ENCODE results near the gene EIF2AK2.

The EIF2AK2 gene

DNA sequence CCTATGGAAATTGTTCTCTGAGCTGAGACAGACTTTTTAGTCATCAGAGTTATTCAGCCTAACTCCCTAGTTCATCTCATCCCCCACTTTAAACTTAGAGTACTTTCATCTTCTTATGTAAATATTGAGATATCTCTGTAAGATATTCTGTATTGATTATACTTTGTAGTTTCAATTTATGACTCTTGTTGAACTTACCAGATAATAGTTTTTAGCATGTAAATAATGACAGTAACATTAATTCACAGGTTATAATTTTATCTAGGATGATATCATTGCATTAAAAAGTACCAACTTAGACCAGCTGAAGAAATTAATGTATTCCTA, 14.8 kb upstream of the EIF2AK2 start:
- DNase-seq (ENCODE audit: low read depth in 2 of 2), result no peak

DNA sequence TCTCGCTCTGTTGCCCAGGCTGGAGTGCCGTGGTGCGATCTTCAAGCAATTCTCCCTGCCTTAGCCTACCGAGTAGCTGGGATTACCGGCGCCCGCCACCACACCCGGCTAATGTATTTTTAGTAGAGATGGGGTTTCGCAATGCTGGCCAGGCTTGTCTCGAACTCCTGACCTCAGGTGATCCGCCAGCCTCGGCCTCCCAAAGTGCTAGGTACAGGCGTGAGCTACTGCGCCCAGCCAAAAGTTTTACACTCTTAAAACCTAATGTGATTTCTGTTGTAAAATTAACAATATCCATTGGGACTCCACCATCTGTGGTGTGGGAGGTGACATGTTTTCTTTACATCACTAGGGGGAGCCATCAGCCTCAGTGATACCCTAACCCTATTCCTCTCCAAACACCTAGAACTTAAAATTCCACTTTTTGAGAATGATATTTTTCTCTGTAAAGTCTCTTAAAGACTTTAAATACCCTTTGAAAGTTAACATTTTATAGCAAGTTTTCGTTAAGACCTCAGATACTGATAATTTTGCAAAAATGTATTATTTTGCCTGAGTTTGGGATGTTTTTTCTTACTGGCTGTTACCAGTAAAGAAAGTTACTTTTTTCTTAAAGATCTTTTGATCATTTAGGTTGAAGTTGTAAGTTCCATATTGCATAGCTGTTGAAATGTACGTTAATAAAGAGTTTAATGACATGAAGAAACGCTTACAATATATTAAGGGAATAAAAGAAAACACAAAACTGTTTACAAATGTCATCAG, 11.6 kb upstream of the EIF2AK2 start:
- no peak for DNase-seq (ENCODE audit: low read depth in 2 of 2)

DNA sequence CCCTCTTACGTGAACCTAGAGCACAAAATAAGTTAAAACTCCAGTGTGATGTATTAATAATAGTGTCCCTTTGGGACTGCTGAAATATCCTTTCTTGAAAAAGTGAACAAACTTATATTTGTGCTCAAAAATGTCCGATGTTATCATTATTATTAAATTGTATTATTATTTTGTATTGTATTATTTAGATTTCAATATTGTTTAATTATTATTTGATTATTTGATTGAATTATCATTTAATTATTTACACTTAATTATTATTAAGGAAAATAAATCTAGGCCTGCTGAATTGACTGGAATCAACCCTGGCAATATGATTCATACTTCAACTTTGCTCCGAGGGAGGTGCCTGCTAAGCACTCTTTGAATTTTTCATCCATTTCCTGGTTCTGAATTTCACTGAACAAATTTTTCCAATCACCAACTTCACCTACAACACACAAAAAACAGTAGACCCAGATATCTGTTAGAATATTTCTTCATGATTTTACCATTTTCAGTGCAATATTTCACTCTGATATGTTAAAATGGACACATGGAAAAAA, 10.9 kb upstream of the EIF2AK2 start:
- DNase-seq (ENCODE audit: low read depth in 2 of 2), result no peak

DNA sequence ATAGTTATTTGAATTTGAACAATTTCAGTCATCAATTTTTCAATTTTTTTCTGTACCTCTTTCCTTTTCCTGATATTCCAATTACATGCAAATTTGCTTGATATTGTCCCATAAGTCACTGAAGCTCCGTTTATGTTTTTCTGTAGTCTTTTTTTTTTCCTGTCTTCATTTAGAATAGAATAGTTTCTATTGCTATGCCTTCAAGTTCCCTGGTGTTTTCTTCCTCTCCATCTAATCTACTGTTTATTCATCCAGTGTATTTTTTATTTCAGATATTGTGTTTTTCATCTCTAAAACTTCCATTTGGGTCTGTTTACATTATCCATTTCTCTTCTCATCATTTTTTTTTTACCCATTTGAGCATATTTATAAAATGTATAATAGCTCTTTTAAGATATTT, 8.0 kb upstream of the EIF2AK2 start:
- no peak for DNase-seq (ENCODE audit: low read depth in 2 of 2)

DNA sequence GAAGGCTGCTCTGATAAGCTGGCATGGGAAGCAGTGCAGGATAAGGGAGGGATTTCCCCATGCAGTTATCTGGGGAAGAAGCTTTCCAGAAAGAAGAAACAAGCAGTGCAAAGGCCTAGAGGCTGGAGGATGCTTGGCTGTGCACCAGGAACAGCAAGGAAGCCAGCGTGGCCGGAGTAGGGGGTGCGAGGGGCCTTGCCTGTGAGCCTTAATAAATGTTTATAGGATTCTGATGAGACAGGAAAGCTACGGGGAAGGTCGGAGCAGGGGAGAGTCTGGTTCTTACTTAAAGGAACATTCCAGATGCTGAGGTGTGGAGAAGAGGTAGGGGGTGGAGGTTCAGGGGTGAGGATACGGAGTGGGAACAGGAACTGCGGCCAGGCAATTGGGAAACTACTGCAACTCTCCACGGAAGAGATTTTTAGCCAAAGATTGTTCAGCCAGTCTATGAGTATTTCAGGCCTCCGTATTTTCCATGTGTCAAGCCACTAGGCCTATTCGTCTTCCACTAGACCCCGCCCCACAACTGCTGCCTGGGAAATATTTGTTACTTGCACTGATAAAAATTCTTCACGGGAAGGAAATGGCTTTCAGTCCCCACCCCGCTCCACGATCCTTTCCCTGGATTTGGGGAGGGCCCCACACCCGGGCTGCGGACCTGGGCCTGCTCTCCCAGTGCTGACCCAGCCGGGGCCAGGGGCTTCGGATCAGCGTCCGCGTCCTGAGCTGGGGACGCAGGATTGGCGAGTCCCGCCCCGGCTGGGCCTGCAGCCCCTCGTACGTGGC, 516 bp downstream of the EIF2AK2 start:
- peak in 1 of 2 donors; percentile 22 for DNase-seq (ENCODE audit: low read depth in 2 of 2)

DNA sequence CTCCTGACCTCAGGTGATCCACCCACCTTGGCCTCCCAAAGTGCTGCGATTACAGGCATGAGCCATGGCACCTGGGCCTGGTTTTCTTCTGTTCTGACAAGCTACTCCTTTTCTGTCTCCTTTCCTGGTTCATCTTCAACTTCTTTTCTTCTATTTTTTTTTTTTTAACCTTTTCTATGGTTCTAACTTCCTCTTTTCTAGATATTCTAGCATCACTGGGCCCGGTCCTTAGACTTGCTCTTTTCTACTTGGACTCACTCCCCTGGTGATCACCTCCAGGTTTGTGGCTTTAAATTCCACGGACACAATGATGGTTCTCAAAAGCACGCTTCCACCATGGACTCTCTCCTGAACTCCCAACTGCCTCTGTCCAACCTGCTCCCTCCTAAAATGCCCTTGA, 2.0 kb downstream of the EIF2AK2 start:
- DNase-seq (ENCODE audit: low read depth in 2 of 2), result no peak

DNA sequence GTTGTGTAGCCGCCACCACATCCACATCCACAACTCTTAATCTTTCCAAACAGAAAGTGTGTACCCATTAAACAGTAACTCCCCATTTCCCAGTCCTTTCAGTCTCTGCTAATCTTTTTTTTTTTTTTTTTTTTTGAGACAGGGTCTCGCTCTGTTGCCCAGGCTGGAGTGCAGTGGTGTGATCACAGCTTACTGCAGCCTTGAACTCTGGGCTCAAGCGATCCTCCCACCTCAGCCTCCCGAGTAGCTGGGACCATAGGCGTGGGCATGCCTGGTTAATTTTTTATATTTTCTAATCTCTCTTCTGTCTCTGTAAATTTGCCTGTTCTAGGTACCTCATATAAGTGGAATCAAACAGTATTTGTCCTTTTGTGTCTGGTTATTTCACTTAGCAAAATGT, 3.6 kb downstream of the EIF2AK2 start:
- DNase-seq (ENCODE audit: low read depth in 2 of 2), result no peak

DNA sequence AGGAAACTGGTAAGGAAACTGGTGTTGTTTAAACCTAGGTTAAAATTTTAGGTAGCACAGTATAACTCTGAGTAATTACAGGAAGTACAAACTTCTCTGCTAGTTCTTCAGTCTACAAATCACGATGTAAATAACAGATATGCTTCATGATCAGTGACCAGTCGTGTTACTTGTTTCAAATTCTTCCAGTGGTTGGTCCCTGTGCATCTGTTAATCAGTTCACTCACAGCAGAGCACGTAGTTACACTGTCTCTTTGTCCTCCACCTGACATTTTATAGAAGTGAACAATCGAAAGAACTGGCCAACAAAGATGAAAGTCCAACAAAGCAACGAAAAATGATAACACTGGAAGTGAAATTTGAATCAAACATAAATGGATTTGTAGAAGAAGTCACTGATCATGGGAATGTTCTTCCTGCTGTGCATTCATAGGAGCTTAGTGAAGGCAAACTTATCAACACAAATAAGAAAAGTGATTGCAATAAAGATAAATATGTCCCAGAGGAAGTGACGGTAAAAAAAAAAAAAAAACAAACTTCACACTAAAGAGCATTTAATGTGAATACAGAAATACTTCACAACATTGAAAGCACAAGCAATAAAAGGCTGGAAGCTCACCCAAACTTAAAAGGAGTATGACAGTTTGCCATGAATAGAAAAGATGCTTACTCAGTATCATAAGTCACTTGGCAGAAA, 7.0 kb downstream of the EIF2AK2 start:
- no peak for DNase-seq (ENCODE audit: low read depth in 2 of 2)

DNA sequence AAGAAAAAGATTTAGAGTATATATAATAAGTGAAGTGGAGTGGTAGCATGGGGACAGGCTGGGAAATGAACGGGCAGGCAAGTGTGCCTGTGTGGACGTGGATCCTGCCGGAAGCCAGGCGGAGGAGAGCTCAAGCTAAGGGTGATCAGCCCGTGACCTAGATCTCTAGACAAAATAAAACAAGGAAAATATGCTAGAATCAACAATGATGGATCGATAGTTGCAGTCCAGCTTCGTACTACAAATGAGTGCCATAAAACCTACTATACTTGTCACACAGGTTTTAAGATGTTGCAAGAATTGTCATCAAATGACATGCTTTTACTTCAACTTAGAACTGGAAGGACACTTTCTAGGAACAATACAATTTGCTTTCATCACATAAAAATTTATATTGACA, 8.5 kb downstream of the EIF2AK2 start:
- DNase-seq (ENCODE audit: low read depth in 2 of 2), result no peak

DNA sequence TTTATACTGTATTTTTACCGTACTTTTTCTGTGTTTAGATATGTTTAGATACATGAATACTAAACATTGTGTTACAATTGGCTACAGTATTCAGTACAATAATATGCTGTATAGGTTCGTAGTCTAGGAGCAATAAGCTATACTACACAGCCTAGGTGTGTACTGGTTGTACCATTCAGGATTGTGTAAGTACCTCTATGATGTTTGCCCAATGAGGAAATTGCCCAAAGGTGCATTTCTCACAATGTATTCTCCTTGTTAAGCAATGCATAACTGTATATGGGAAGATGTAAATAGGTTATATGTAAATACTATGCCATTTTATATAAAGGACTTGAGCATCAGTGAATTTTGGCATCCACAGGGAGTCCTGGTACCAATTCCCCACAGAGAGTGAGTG, 10.7 kb downstream of the EIF2AK2 start:
- no peak for DNase-seq (ENCODE audit: low read depth in 2 of 2)

DNA sequence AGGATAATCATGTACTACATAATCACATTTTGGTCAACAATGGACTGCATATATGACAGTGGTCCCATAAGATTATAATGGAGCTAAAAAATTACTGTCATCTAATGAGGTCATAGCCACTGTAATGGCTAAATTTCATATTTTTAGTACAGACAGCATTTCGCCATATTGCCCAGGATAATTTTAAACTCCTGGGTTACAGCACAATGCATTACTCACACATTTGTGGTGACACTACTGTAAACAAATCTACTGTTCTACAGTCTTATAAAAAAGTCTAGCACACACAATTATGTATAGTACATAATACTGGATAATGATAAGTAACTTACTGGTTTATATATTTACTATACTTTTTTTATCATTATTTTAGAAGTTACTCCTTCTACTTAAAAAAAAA, 12.8 kb downstream of the EIF2AK2 start:
- DNase-seq (ENCODE audit: low read depth in 2 of 2), result no peak

DNA sequence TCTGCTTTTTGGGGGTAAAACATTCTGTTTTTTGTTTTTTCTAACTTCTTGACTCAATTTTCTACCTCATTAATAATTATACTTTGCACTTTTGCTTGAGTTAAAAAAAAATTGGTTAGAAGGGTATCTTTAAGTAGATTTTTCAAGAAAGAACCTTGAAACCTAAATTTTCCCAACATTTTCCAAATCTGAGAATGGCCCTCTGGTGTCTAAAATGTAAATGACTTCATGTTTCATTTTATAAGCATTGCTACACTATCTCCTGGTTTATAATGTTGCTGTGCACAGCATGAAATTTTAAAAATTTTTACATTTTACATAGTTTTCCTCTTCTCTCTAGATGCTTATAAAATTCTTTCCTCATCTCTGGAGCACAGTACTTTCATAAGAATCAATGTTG, 14.2 kb downstream of the EIF2AK2 start:
- DNase-seq (ENCODE audit: low read depth in 2 of 2), result no peak

DNA sequence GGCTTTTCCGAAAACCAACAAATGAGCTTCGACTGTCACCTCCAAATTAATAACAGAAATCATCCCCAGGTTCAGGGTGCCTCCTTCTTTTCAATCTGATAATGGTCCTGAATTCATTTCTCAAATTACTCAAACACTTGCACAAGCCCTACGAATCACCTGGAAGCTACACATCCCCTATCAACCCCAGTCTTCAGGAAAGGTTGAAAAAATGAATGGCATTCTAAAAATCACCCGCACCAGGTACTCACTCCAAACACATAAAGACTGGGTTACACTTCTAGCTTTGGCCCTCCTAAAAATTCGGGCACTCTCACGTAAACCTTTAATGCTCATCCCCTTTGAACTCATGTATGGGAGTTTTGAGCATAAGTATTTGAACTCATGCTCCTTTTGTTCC, 23.9 kb downstream of the EIF2AK2 start:
- DNase-seq (ENCODE audit: low read depth in 2 of 2), result no peak

DNA sequence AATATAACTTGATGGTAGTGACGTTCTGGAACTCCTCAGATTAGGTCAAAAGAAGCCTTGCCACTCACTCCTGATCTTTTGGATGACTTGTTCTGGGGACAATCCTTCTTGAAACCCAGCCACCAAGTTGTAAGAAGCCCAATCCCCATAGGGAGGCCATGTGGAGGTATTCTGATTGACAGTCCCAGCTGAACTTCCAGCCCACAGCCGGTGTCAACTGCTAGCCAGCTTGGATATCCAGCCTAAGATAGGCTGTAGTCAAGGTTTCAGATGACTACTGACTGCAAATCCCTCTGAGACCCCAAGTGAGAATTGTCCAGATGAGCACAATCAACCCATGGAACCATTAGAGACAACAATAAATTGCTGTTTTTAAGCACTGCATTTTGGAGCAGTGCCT, 31.4 kb downstream of the EIF2AK2 start:
- no peak for DNase-seq (ENCODE audit: low read depth in 2 of 2)

DNA sequence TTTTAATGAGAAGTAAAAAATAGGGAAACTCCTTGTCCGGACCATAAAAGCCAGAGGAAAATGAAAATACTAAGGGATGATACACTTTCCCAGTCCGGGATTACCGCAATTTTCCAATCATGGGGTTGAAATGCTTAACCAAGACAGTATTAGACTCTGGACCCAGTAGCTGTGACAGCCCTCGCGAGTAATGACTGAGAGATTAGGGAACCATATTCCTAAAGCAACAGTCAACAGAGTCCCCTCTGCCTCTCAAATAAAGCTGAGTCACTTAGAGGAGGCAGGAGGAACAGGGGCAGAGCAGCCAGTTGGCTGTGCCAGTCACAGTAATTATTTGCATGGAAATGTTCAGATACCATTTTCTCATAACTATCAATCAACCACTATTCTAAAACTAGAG, 37.6 kb downstream of the EIF2AK2 start:
- DNase-seq (ENCODE audit: low read depth in 2 of 2), result no peak

DNA sequence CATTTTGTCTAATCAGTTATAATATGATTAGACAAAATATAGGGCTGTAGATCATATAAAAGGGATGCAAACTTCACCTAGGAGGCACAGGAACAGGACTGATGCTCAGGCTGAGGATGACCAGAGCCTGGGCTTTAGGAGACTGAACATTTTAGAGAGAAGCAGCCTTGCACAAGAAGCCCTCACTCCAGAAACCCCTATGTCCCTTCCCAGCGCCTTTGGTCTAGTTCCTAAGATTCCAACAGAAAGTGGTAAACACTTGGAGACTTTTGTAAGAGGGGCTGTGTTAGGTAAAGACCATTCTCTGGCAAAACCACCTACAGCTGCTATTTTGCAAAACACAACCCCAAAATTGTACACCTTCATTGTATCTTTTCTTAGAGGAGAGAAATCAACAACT, 39.2 kb downstream of the EIF2AK2 start:
- DNase-seq (ENCODE audit: low read depth in 2 of 2), result no peak

DNA sequence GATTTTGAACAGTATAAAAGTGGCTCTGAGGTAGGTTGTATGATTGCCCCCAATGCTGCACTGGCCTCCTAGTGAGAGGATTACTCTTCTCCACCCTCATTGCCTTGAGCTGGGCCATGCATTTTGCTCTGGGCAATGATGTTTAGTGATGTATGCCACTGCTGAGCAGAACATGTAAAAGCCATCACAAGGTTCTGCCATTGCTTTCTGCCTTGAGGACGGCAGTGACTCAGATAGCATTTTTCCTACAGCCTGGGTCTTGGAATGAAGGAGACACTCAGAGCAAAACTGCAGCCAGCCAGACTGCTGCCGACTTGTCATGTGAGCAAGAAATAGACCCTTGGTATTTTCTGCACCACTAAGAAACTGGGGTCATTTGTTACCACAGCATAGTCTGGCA, 44.8 kb downstream of the EIF2AK2 start:
- no peak for DNase-seq (ENCODE audit: low read depth in 2 of 2)

DNA sequence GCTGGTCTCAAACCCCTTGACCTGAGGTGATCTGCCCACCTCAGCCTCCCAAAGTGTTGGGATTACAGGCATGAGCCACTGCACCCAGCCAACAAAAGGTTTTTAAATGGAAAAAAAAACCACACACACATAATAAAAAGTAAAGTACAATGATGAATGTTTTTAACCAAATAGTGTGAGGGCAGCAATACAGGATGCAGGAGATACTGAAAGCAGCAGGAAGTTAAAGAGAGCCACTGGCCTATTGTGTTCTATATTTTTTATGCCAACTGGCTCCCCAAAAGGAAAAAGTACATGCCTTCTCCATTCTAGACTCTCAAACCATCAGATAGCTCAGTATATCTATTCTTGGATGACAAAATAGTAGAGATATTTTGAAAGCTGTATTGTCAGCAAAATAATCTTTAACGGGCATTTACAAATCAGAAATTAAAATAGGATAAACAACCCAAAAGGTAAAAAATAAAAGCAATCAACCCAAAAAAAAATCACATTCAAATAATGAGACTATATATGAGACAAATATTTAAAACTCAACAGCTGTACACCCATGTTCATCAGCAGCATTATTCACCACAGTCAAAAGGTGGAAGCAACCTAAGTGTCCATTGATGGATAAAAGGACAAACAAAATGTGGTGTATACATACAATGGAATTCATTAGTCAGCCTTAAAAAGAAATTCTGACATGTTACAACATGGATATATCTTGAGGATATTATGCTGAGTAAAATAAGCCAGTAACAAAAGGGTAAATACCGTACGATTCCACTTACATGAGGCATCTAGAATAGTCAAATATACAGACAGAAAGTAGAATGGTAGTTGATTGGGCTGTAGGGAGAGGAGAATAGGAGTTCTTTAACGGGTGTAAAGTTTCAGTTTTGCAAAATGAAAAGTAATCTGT, 46.2 kb downstream of the EIF2AK2 start:
- no peak for DNase-seq (ENCODE audit: low read depth in 2 of 2)

DNA sequence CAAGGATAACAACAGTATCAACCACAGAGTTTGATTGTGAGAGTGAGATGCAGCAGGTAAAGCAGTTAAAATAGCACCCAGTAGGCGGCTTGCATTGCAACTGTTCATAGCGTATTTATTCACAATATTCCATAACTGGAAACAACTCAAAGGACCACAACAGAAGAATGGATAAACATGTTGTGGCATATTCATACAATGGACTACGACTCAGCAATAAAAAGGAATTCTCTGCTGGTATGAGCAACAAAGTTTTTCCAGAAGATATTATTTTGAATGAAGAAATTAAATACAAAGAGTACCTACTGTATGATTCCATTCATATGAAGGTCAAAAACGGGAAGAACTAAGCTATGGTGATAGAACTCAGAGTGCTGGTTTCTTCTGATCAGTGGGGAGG, 47.3 kb downstream of the EIF2AK2 start:
- no peak for DNase-seq (ENCODE audit: low read depth in 2 of 2)

DNA sequence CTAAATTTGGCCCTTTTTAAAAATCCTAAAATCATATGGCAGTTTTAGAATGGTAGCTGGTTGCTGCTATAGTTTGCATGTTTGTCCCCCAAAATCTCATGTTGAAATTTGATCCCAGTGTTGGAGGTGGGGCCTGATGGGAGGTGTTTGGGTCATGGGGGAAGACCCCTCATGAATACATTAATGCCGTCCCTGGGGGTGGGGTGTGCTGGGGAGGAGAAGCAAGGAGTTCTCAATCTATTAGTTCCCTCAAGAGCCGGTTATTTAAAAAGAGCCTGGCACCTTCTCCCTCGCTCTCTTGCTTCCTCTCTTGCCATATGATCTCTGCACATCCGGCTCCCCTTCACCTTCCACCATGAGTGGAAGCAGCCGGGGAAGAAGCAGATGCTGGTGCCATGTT, 51.6 kb downstream of the EIF2AK2 start:
- no peak for DNase-seq (ENCODE audit: low read depth in 2 of 2)

DNA sequence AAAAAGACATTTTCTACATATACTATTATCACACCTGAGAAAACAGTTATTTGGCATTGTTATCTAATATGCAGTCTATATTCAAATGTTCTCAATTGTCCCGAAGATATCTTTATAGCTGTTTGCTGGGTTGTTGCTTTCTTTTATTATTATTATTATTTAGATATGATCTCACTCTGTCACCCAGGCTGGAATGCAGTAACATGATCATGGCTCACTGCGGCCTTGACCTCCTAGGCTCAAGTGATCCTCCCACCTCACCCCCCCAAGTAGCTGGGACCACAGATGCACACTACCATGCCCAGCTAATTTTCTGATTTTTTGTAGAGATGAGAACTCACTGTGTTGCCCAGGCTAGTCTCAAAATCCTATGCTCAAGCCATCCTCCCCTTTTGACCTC, 52.6 kb downstream of the EIF2AK2 start:
- DNase-seq (ENCODE audit: low read depth in 2 of 2), result no peak

DNA sequence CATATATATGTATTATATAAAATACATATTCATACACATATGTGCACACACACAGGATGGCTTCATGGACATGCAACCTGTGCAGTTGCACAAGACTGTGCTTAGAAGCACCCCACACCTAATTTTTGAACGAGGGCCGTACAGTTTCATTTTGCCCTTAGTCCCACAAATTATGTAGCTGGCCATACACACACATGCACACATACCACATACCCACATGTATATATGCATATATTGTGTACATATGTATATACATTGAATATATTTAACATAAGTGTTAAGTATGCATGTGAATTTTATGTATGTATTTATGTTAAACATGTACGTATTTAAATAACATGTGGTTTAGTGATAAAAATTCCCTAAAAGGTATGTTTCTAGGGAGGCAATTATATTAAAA, 54.2 kb downstream of the EIF2AK2 start:
- no peak for DNase-seq (ENCODE audit: low read depth in 2 of 2)

Data from stimulated activated CD4-positive, alpha-beta T cell treated with anti-CD3 and anti-CD28 coated beads, Interleukin-1b, Interleukin-23, amount 100 ng/mL, for 4 hours (primary cell).